Skin of body (tissue), 2 donors: Measurements from ENCODE around the gene KRTAP5-7. TPM values are rescaled to one million over a fixed set of nuclear protein-coding genes. Genes with fewer than 3 reads are reported as not detected.

Experiments
- DNase-seq: peaks from one replicate; lab custom pipeline; 2025; lab: John Stamatoyannopoulos, UW
- total RNA-seq: library from RNA; depleted of rRNA; stranded (reverse); fragments of >200 nt; gene quantifications from one replicate; pipeline ENCODE4 v1.2.3, GENCODE V29; 2014

KRTAP5-7 gene
- total RNA-seq, 1 donor from 2014 or later = 0.89 TPM

GRCh38 chr11:71495286-71496230, 31.5 kb upstream of the KRTAP5-7 start:
- DNase-seq = no peak

GRCh38 chr11:71496421-71496820, 30.6 kb upstream of the KRTAP5-7 start:
- DNase-seq = no peak

GRCh38 chr11:71498091-71498490, 29.0 kb upstream of the KRTAP5-7 start:
- no peak for DNase-seq

- DNase-seq = no peak
Observed at GRCh38 chr11:71499125-71499524, 27.9 kb upstream of the KRTAP5-7 start.

GRCh38 chr11:71499546-71499945, 27.5 kb upstream of the KRTAP5-7 start:
- no peak for DNase-seq

GRCh38 chr11:71500601-71501021, 26.5 kb upstream of the KRTAP5-7 start:
- no peak for DNase-seq

GRCh38 chr11:71501071-71501985, 25.7 kb upstream of the KRTAP5-7 start:
- DNase-seq = no peak

- no peak for DNase-seq
Observed at GRCh38 chr11:71502026-71502425, 25.0 kb upstream of the KRTAP5-7 start.

- DNase-seq = no peak
Observed at GRCh38 chr11:71502871-71503435, 24.1 kb upstream of the KRTAP5-7 start.

- no peak for DNase-seq
Observed at GRCh38 chr11:71504531-71504930, 22.5 kb upstream of the KRTAP5-7 start.

- no peak for DNase-seq
Observed at GRCh38 chr11:71505001-71505400, 22.1 kb upstream of the KRTAP5-7 start.

- no peak for DNase-seq
Observed at GRCh38 chr11:71505781-71506180, 21.3 kb upstream of the KRTAP5-7 start.

- no peak for DNase-seq
Observed at GRCh38 chr11:71507102-71507501, 20.0 kb upstream of the KRTAP5-7 start.

- DNase-seq = no peak
Observed at GRCh38 chr11:71518506-71519471, 8.3 kb upstream of the KRTAP5-7 start.

- DNase-seq = no peak
Observed at GRCh38 chr11:71519546-71519945, 7.5 kb upstream of the KRTAP5-7 start.

- no peak for DNase-seq
Observed at GRCh38 chr11:71525188-71525937, 1.7 kb upstream of the KRTAP5-7 start.

GRCh38 chr11:71525938-71526495, 1.1 kb upstream of the KRTAP5-7 start:
- no peak for DNase-seq

- no peak for DNase-seq
Observed at GRCh38 chr11:71527576-71528210, 626 bp downstream of the KRTAP5-7 start.

GRCh38 chr11:71530602-71531001, 3.5 kb downstream of the KRTAP5-7 start:
- no peak for DNase-seq
